GM18502 (cell line): Measurements from ENCODE around the gene SIN3B.

Source experiments
- ATAC-seq: cut with Tn5 transposase; IDR thresholded peaks from one replicate; pipeline ENCODE4 v1.9.1; 2021; ENCODE audit warnings: mild to moderate bottlenecking; ENCODE audit not compliant: unreplicated experiment, poor library complexity

Gene SIN3B

GRCh38 chr19:16901491-16902175 is 72.4 kb downstream of the SIN3B start:
- ATAC-seq: no peak

- ATAC-seq: no peak
These were observed 73.3 kb downstream of the SIN3B start for GRCh38 chr19:16902545-16902944.

- ATAC-seq: no peak
These were observed 74.1 kb downstream of the SIN3B start for GRCh38 chr19:16903347-16903746.

GRCh38 chr19:16904599-16904998 is 75.4 kb downstream of the SIN3B start:
- no peak for ATAC-seq

GRCh38 chr19:16908759-16909158 is 79.6 kb downstream of the SIN3B start:
- ATAC-seq: no peak

GRCh38 chr19:16911046-16911445 is 81.8 kb downstream of the SIN3B start:
- no peak for ATAC-seq

GRCh38 chr19:16912780-16913179 is 83.6 kb downstream of the SIN3B start:
- no peak for ATAC-seq

- no peak for ATAC-seq
These were observed 85.2 kb downstream of the SIN3B start for GRCh38 chr19:16914421-16914820.

- ATAC-seq: no peak
These were observed 85.9 kb downstream of the SIN3B start for GRCh38 chr19:16915135-16915534.

- ATAC-seq: no peak
These were observed 86.5 kb downstream of the SIN3B start for GRCh38 chr19:16915734-16916133.

GRCh38 chr19:16917401-16917800 is 88.2 kb downstream of the SIN3B start:
- ATAC-seq: no peak

- ATAC-seq: no peak
These were observed 90.3 kb downstream of the SIN3B start for GRCh38 chr19:16919496-16919895.

- ATAC-seq: no peak
These were observed 91.8 kb downstream of the SIN3B start for GRCh38 chr19:16920816-16921529.

- ATAC-seq: no peak
These were observed 92.8 kb downstream of the SIN3B start for GRCh38 chr19:16921766-16922591.

GRCh38 chr19:16922592-16922934 is 93.4 kb downstream of the SIN3B start:
- ATAC-seq: no peak

- no peak for ATAC-seq
These were observed 93.8 kb downstream of the SIN3B start for GRCh38 chr19:16922949-16923348.

GRCh38 chr19:16927883-16928282 is 98.7 kb downstream of the SIN3B start:
- no peak for ATAC-seq

- no peak for ATAC-seq
These were observed 99.2 kb downstream of the SIN3B start for GRCh38 chr19:16928351-16928750.

- no peak for ATAC-seq
These were observed 99.7 kb downstream of the SIN3B start for GRCh38 chr19:16928916-16929315.
